SK-N-SH (cell line): ENCODE results near the gene MYL2.

Experiments
- CTCF ChIP-seq: fragments of 200-600 bp; sonication (generic); IDR thresholded peaks from 2 replicates; pipeline ENCODE4 v1.6.1; 2017; ENCODE audit warnings: antibody characterized with exemption, mild to moderate bottlenecking, moderate library complexity
- ELF1 ChIP-seq: IDR thresholded peaks from 2 replicates; pipeline ENCODE4 v1.4.0; 2012
- EP300 ChIP-seq, 2 experiments: IDR thresholded peaks; 2 replicates each; pipeline versions ENCODE4 v1.4.0 to v1.6.1; 2012; ENCODE audit warnings: borderline replicate concordance in 1 of 2, low read depth in 1 of 2, low read length in 1 of 2
- EZH2phosphoT487 ChIP-seq: fragments of 200-600 bp; sonication (generic); IDR thresholded peaks from 2 replicates; pipeline ENCODE4 v1.6.1; 2017; ENCODE audit warnings: low read depth, mixed run types, mild to moderate bottlenecking, antibody characterized with exemption, moderate library complexity, borderline replicate concordance
- GATA2 ChIP-seq: sonication (generic); formaldehyde crosslinking; IDR thresholded peaks from 2 replicates; pipeline ENCODE4 v1.5.0; 2020; ENCODE audit warnings: mild to moderate bottlenecking, missing genetic modification reagents
- JUND ChIP-seq: IDR thresholded peaks from 2 replicates; pipeline ENCODE4 v1.4.0; 2012
- NRF1 ChIP-seq: IDR thresholded peaks from 2 replicates; pipeline ENCODE4 v1.6.1; 2012; ENCODE audit warnings: low read depth, mild to moderate bottlenecking, low read length
- POLR2AphosphoS5 ChIP-seq: IDR thresholded peaks from 2 replicates; pipeline ENCODE4 v1.6.1; 2012; ENCODE audit warnings: low read depth, low read length
- REST ChIP-seq: IDR thresholded peaks from 2 replicates; pipeline ENCODE4 v1.6.1; 2012; ENCODE audit warnings: mild to moderate bottlenecking, low read depth, low read length, moderate library complexity
- SMC3 ChIP-seq: IDR thresholded peaks from 2 replicates; pipeline ENCODE4 v1.6.1; 2012; ENCODE audit warnings: low read depth, low read length, improper control_type of control experiment
- TCF12 ChIP-seq: IDR thresholded peaks from 2 replicates; pipeline ENCODE4 v1.4.0; 2012
- TF ChIP-seq, protein P1 (sequence below): IDR thresholded peaks from 2 replicates; pipeline ENCODE4; 2012

DNA sequence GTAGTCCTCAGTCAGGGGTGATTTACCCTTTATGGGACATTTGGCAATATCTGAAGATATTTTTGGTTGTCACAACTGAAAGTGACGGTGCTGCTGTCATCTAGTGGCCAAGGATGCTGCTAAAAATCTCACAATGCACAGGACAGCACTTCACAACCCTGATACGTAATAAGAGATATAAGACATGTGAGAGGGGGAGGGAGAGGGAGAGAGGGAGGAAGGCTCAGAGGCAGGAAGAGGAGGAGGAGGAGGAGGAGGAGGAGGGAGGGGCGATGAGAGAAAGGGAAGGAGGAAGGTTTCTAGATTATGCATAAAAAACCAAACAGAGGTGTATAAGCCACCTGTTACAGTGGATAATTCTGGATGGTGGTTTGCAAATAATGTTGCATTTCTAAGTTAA, 14.3 kb downstream of the MYL2 start:
- TF ChIP-seq REST (no peak), GATA2 (CRISPR knock-in tag) (no peak), SMC3 (no peak), JUND (no peak), CTCF (no peak), POLR2AphosphoS5 (no peak), ELF1 (no peak), NRF1 (no peak), TCF12 (no peak), EP300 (IDR thresholded peaks at IDR 0.05; ENCODE audit: borderline replicate concordance in 1 of 2, low read depth in 1 of 2, low read length in 1 of 2) (no peak), EZH2phosphoT487 (no peak)
- TF ChIP-seq, protein P1, sequence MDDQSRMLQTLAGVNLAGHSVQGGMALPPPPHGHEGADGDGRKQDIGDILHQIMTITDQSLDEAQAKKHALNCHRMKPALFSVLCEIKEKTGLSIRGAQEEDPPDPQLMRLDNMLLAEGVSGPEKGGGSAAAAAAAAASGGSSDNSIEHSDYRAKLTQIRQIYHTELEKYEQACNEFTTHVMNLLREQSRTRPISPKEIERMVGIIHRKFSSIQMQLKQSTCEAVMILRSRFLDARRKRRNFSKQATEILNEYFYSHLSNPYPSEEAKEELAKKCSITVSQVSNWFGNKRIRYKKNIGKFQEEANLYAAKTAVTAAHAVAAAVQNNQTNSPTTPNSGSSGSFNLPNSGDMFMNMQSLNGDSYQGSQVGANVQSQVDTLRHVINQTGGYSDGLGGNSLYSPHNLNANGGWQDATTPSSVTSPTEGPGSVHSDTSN, result no peak
